Fibroblast of lung (primary cell): ENCODE measurements around the gene RCL1. TPM values are rescaled to one million over a fixed set of nuclear protein-coding genes. Genes with fewer than 3 reads are reported as not detected.

Source experiments
- DNase-seq, 2 donors: peaks; one replicate each; pipeline versions ENCODE4 v3.0.0 to v3.0.0-alpha.2; 2010; ENCODE audit warnings: low read depth in 2 of 2
- H2AFZ ChIP-seq: 2 replicates; pipeline ENCODE4 v1.5.1; 2012; ENCODE audit warnings: low read length, control low read depth, inconsistent platforms
- H3K27ac ChIP-seq: 2 replicates; pipeline ENCODE4 v1.5.1; 2011; ENCODE audit warnings: low read length, control low read depth; ENCODE audit not compliant: insufficient read depth
- H3K27me3 ChIP-seq: 2 replicates; pipeline ENCODE4 v1.5.1; 2011; ENCODE audit warnings: mild to moderate bottlenecking, low read length; ENCODE audit not compliant: control insufficient read depth, insufficient read depth
- H3K36me3 ChIP-seq: 2 replicates; pipeline ENCODE4 v1.5.1; 2011; ENCODE audit warnings: low read length; ENCODE audit not compliant: control insufficient read depth, insufficient read depth
- H3K4me1 ChIP-seq: 2 replicates; pipeline ENCODE4 v1.5.1; 2011; ENCODE audit warnings: low read length; ENCODE audit not compliant: control insufficient read depth, insufficient read depth; ENCODE audit errors: extremely low read depth
- H3K4me2 ChIP-seq: 2 replicates; pipeline ENCODE4 v1.5.1; 2011; ENCODE audit warnings: low read length, control low read depth; ENCODE audit not compliant: insufficient read depth; ENCODE audit errors: extremely low read depth
- H3K4me3 ChIP-seq, 4 experiments: fragments of 200-600 bp in 1 of 4; sonication (generic) in 1 of 4; replicated peaks in 1 of 4; 2 replicates each; pipeline ENCODE4 v1.5.1; 2011 to 2016; ENCODE audit warnings: low read length in 4 of 4, low read depth in 3 of 4, mild to moderate bottlenecking in 3 of 4, control low read depth in 2 of 4, inconsistent platforms in 1 of 4, mixed read lengths in 1 of 4; ENCODE audit not compliant: insufficient read depth in 1 of 4; ENCODE audit errors: control extremely low read depth in 1 of 4
- H3K79me2 ChIP-seq: 2 replicates; pipeline ENCODE4 v1.5.1; 2012; ENCODE audit warnings: mild to moderate bottlenecking, low read length, inconsistent platforms; ENCODE audit not compliant: control insufficient read depth, insufficient read depth
- H3K9ac ChIP-seq: 2 replicates; pipeline ENCODE4 v1.5.1; 2011; ENCODE audit warnings: mild to moderate bottlenecking, low read length, control low read depth; ENCODE audit not compliant: insufficient read depth
- H3K9me3 ChIP-seq: 2 replicates; pipeline ENCODE4 v1.5.1; 2012; ENCODE audit warnings: low read depth, low read length; ENCODE audit not compliant: control insufficient read depth, insufficient read depth
- H4K20me1 ChIP-seq: 2 replicates; pipeline ENCODE4 v1.5.1; 2011; ENCODE audit warnings: low read length; ENCODE audit not compliant: control insufficient read depth, insufficient read depth; ENCODE audit errors: extremely low read depth
- EZH2 ChIP-seq: IDR thresholded peaks from 2 replicates; pipeline ENCODE4 v1.5.1; 2012; ENCODE audit warnings: low read length, control low read depth, mild to moderate bottlenecking; ENCODE audit errors: missing control alignments
- polyA plus RNA-seq, 2 donors: library from polyadenylated mRNA; depleted of rRNA in 1 of 2; stranded (reverse) in 1 of 2; unstranded in 1 of 2; fragments of >200 nt; gene quantifications; 2 replicates each; pipeline ENCODE4 v1.2.1, GENCODE V29; 2011 to 2012; ENCODE audit warnings: missing spikeins in 1 of 2
- total RNA-seq: library from RNA; depleted of rRNA; stranded (reverse); fragments of >200 nt; gene quantifications from 2 replicates; pipeline ENCODE4 v1.2.1, GENCODE V29; 2014
- TF ChIP-seq, protein P1 (sequence below), 2 donors: IDR thresholded peaks in 1 of 2; conservative IDR thresholded peaks in 1 of 2; 1 replicate in 1 of 2; 2 replicates in 1 of 2; pipeline ENCODE4 v1.5.1; 2011 to 2012; ENCODE audit warnings: low read length in 2 of 2, control low read depth in 1 of 2, inconsistent platforms in 1 of 2, low read depth in 1 of 2, mild to moderate bottlenecking in 1 of 2

Gene RCL1
- total and polyA plus RNA-seq, 2 donors (not counting 1 experiment from before 2014, with no cell fraction given), result 5.0 to 14.5 TPM

GRCh38 chr9:4850603-4851310, 58.0 kb downstream of the RCL1 start:
- no peak overlapping the region for H2AFZ ChIP-seq
- DNase-seq, result peak in 1 of 2 donors; percentile 50

GRCh38 chr9:4852419-4852818, 59.7 kb downstream of the RCL1 start:
- Histone ChIP-seq H4K20me1 (no peaks in the 10 kb centered on the region), H3K4me3 (no peak overlapping the region), H3K4me2 (no peak overlapping the region), H3K9me3 (no peaks in the 10 kb centered on the region), H3K9ac (no peak overlapping the region), H3K36me3 (no peaks in the 10 kb centered on the region), H3K4me1 (peaks cover 7% of the 10 kb centered on the region), H3K79me2 (no peaks in the 10 kb centered on the region), H3K27me3 (no peaks in the 10 kb centered on the region), H2AFZ (no peak overlapping the region), H3K27ac (no peak overlapping the region)
- no peak for DNase-seq
- TF ChIP-seq, protein P1, sequence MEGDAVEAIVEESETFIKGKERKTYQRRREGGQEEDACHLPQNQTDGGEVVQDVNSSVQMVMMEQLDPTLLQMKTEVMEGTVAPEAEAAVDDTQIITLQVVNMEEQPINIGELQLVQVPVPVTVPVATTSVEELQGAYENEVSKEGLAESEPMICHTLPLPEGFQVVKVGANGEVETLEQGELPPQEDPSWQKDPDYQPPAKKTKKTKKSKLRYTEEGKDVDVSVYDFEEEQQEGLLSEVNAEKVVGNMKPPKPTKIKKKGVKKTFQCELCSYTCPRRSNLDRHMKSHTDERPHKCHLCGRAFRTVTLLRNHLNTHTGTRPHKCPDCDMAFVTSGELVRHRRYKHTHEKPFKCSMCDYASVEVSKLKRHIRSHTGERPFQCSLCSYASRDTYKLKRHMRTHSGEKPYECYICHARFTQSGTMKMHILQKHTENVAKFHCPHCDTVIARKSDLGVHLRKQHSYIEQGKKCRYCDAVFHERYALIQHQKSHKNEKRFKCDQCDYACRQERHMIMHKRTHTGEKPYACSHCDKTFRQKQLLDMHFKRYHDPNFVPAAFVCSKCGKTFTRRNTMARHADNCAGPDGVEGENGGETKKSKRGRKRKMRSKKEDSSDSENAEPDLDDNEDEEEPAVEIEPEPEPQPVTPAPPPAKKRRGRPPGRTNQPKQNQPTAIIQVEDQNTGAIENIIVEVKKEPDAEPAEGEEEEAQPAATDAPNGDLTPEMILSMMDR (conservative IDR thresholded peaks at IDR 0.05 in 1 of 2, IDR thresholded peaks at IDR 0.05 in 1 of 2; ENCODE audit: low read depth in 1 of 2, low read length in 2 of 2), result no peak
- TF ChIP-seq EZH2, result no peak

More at GRCh38 chr9:4850603-4851310, 58.0 kb downstream of the RCL1 start:
- H3K4me2 ChIP-seq, result no peak overlapping the region
- no peak overlapping the region for H3K9ac ChIP-seq
- TF ChIP-seq, protein P1 (conservative IDR thresholded peaks at IDR 0.05 in 1 of 2, IDR thresholded peaks at IDR 0.05 in 1 of 2; ENCODE audit: low read depth in 1 of 2, low read length in 2 of 2), result no peak
- no peak for TF ChIP-seq EZH2
- H3K27ac ChIP-seq, result no peak overlapping the region
- H3K9me3 ChIP-seq, result no peaks in the 10 kb centered on the region
- no peaks in the 10 kb centered on the region for H3K27me3 ChIP-seq
- peaks cover 6% of the 10 kb centered on the region for H3K4me1 ChIP-seq
- no peaks in the 10 kb centered on the region for H3K79me2 ChIP-seq
- no peak overlapping the region for H3K4me3 ChIP-seq
- H4K20me1 ChIP-seq, result no peaks in the 10 kb centered on the region
- H3K36me3 ChIP-seq, result no peaks in the 10 kb centered on the region

GRCh38 chr9:4854265-4854590, 61.5 kb downstream of the RCL1 start:
- TF ChIP-seq, protein P1 (conservative IDR thresholded peaks at IDR 0.05 in 1 of 2, IDR thresholded peaks at IDR 0.05 in 1 of 2; ENCODE audit: low read depth in 1 of 2, low read length in 2 of 2), result no peak
- no peak for TF ChIP-seq EZH2
- Histone ChIP-seq H3K36me3 (no peaks in the 10 kb centered on the region), H3K79me2 (no peaks in the 10 kb centered on the region), H3K9me3 (no peaks in the 10 kb centered on the region), H2AFZ (no peak overlapping the region), H3K27ac (no peak overlapping the region), H3K4me3 (no peak overlapping the region), H4K20me1 (no peaks in the 10 kb centered on the region), H3K4me2 (no peak overlapping the region), H3K9ac (no peak overlapping the region), H3K27me3 (no peaks in the 10 kb centered on the region), H3K4me1 (peaks cover 7% of the 10 kb centered on the region)
- DNase-seq, result no peak
